Inflammatory macrophage treated with lipopolysaccharide for 1 hour (primary cell): ENCODE data around the gene RTBDN.
"Not testable (repeated sequence)": the region's sequence is repeated elsewhere in the genome, so short reads cannot be mapped to it uniquely, and the experiment has no call there.

ENCODE experiments used
- DNase-seq, 2 donors: peaks; one replicate each; pipeline ENCODE4 v3.0.0-alpha.2; 2020 to 2022

Gene RTBDN

GRCh38 chr19:12856653-12857052 lies 22.3 kb upstream of the RTBDN start:
- DNase-seq: no peak

GRCh38 chr19:12847159-12848139 lies 13.1 kb upstream of the RTBDN start:
- DNase-seq: peak; percentile 56 to 94

GRCh38 chr19:12846613-12847012 lies 12.2 kb upstream of the RTBDN start:
- not testable (repeated sequence) for DNase-seq

GRCh38 chr19:12843999-12844732 lies 9.8 kb upstream of the RTBDN start:
- DNase-seq: peak; percentile 29 to 38

GRCh38 chr19:12843328-12843727 lies 8.9 kb upstream of the RTBDN start:
- no peak for DNase-seq

GRCh38 chr19:12842511-12842910 lies 8.1 kb upstream of the RTBDN start:
- DNase-seq: no peak

GRCh38 chr19:12841094-12841493 lies 6.7 kb upstream of the RTBDN start:
- no peak for DNase-seq

- DNase-seq: peak; percentile 55 to 66
Observed at GRCh38 chr19:12840091-12841079, 6.0 kb upstream of the RTBDN start.

- DNase-seq: no peak
Observed at GRCh38 chr19:12838886-12839756, 4.7 kb upstream of the RTBDN start.

- peak in 1 of 2 donors; percentile 45 for DNase-seq
Observed at GRCh38 chr19:12838182-12838885, 4.0 kb upstream of the RTBDN start, which contains the start of gene MAST1. MAST1 (plus strand) TSS chr19:12838515; CDS start chr19:12838573, 58 bp downstream.

GRCh38 chr19:12837225-12837624 lies 2.8 kb upstream of the RTBDN start:
- DNase-seq: no peak

- DNase-seq: no peak
Observed at GRCh38 chr19:12836529-12836863, 2.1 kb upstream of the RTBDN start.

GRCh38 chr19:12834976-12835757 lies 788 bp upstream of the RTBDN start:
- peak in 1 of 2 donors; percentile 20 for DNase-seq

- DNase-seq: no peak
Observed at GRCh38 chr19:12833738-12834565, 427 bp downstream of the RTBDN start.

GRCh38 chr19:12833418-12833737 lies 1.0 kb downstream of the RTBDN start:
- DNase-seq: no peak

GRCh38 chr19:12828494-12828893 lies 5.9 kb downstream of the RTBDN start:
- no peak for DNase-seq

GRCh38 chr19:12825254-12826131 lies 8.9 kb downstream of the RTBDN start:
- no peak for DNase-seq

GRCh38 chr19:12821761-12822160 lies 12.6 kb downstream of the RTBDN start:
- DNase-seq: no peak
